Glomerular visceral epithelial cell (primary cell): Measurements from ENCODE around the gene ABCA2.
A peak's percentile ranks its signal among the peaks of the same experiment; 100 is the strongest.

ENCODE experiments used
- DNase-seq: peaks from one replicate; pipeline ENCODE4 v3.0.0-alpha.2; 2016; ENCODE audit errors: extremely low spot score

Gene ABCA2

DNA sequence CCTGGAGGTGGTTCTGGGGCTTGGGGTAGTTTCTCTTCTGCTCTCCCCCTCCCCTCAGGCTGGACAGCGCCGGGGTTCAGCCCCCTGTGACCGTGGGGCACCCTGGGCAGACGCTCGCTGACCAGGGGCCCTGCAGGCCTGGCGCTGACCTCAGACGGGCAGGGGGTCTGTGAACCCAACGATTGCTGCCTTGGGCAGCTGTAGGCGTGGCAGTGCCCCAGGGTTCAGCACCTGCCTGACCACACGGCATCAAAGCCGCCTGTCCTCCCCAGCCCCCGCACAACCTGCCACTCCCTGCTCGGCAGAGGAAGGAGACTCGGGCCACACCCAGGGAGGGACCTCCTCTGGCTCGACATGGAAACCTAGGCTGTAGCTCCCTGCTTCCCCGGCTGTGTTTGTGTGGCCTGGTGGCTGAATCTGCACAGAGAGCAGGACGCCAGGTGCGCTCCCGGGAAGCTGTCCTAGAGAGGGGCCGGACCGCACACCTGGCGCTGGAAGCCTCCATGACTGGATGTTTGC is 63.8 kb downstream of the ABCA2 start:
- DNase-seq = no peak

- no peak for DNase-seq
These were observed 64.3 kb downstream of the ABCA2 start for GRCh38 chr9:136963751-136964150.

GRCh38 chr9:136963341-136963740 is 64.7 kb downstream of the ABCA2 start:
- no peak for DNase-seq

DNA sequence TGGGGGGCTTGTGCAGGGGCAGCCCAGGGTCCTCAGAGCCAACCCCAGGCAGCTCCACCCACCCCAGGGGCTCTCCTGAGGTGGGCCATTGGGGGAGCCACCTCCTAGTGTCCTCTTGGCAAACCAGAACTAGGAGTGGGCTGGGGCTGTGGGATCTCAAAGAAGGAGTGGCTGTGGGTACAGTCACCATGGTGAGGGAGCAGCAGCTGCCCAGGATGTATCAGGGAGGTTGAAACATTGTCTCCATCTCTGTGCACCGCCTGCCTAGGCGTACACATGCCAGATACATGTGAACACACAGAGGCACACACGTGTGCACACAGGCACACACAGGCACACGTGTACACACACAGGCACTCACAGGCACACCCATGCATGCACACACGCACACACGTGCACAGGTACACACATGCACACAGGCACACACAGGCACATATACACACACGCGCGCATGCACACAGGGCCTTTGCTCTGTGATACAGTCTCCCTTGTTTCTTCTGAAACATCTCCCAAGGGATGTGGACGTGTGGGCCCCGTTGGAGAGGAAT is 65.3 kb downstream of the ABCA2 start:
- DNase-seq = no peak

DNA sequence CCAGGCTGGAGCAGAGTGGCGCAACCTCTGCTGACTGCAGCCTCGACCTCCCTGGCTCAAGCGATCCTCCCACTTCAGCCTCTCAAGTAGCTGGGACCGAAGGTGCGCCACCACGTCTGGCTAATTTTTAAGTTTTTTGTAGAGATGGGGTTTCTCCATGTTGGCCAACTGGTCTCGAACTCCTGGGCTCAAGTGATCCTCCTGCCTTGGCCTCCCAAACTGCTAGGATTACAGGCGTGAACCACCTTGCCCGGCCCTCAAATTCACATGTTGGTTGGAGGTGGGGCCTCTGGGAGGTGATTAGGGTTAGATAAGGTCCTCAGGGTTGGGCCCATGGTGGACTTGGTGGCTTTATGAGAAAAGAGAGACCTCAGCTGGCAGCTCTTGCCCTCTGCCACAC is 65.9 kb downstream of the ABCA2 start:
- no peak for DNase-seq

DNA sequence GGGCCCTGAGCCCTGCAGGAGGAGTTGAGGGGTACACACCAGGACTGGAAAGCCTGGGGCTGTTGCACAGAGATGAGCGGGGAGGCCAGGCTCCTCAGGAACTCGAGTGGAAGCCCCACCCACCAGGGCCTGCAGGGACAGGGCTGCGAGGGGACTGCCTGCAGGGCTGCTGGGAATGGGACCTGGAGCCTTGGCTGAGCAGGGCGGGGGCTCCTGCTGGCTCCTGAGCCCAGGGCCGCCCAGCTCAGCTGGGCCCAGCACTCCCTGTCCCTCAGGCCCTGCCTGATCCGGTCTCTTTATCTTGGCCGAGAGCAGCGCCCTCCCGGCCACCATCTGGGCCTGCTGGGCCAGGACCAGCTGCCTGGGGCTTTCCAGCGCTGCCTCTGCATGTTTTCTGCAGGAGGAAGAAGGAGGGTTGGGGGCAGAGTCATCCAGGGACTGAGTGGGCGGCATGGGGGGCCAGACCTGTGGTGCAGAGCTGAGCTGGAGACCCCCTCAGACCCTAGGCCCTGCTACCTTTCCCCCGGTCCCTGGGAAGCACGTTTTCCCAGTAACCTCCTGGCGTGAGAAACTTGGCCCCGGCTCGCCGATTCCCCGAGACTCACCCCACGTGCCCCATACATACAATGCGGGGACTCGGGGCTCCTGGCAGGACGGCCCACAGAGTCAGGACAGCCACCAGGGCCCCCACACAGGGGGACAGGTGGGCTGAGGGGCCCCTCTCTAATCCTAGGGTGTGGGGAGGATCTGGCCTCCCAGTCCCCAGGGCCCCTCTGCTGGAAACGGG is 66.6 kb downstream of the ABCA2 start:
- no peak for DNase-seq

- no peak for DNase-seq
These were observed 67.1 kb downstream of the ABCA2 start for GRCh38 chr9:136960938-136961275.

GRCh38 chr9:136960212-136960937 is 67.7 kb downstream of the ABCA2 start:
- DNase-seq = peak; percentile 44

DNA sequence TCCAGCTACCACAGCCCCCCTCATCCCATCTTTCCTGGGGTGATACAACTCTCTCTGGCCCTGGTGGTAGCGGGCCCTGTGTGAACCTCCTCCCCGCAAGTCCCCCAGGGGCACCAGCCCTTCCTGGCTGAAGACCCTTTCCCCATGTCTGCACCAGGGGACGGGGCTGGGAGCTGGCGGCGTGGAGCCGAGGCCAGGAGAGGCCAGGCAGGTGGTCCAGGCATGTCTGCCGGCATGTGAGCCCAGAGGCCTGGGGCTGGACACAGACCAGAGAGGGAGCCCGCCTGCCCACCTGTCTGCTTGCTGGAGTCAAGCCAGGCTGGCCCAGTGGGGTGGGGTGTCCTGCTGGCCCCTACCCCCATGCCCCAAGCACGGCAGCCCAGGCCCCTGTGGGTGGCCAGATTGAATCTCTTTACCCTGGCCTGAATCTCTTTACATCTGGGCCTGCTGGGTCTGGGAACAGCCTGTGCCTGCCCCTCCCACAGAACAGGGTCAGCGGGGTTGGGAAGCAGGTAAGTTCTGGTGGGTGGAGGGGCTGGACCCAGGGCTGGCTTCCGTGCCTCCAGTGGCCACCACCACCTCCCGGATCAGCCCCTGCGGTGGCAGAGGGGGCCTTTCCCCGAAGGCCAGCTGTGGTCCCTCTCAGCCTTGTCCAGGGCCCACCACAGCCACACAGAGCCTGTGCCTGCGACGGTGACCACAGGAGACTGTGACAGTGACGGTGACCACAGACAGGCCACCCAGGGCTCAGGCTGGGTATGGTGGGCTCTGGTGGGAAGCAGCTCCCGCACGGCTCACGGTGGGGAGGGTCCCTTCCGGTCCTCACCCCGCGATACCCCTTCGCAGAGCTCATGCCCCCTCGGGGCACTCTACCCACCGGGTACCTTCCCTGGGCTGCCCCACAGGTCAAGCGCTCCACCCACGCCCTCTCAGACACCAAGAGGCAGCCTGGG is 68.9 kb downstream of the ABCA2 start:
- no peak for DNase-seq

GRCh38 chr9:136958473-136958872 is 69.6 kb downstream of the ABCA2 start:
- DNase-seq = no peak

GRCh38 chr9:136957901-136958300 is 70.1 kb downstream of the ABCA2 start:
- DNase-seq = no peak

- DNase-seq = no peak
These were observed 70.6 kb downstream of the ABCA2 start for GRCh38 chr9:136957461-136957860.
